ENCODE measurements around the gene CLRN2. TPM values are rescaled to one million over a fixed set of nuclear protein-coding genes. Genes with fewer than 3 reads are reported as not detected.

The CLRN2 gene
- total RNA-seq, 1 donor from 2014 or later = not detected

- peaks cover 49 to 68% of the 10 kb centered on the region in 2 donors for H3K36me3 ChIP-seq
- no peak overlapping the region for H3K4me3 ChIP-seq
- DNase-seq (ENCODE audit: low spot score in 2 of 2) = no peak
- H3K27me3 ChIP-seq = no peaks in the 10 kb centered on the region
- TF ChIP-seq CTCF (IDR thresholded peaks at IDR 0.05) = no peak
- no peak overlapping the region for H3K27ac ChIP-seq
- intact Hi-C loops (cut with DNase I) = no loop called here
- no peaks in the 10 kb centered on the region for H3K9me3 ChIP-seq
- no peaks in the 10 kb centered on the region for H3K4me1 ChIP-seq
These were observed 25.2 kb upstream of the CLRN2 start for GRCh38 chr4:17489721-17490120.

GRCh38 chr4:17490575-17491059 is 24.3 kb upstream of the CLRN2 start:
- no peak for DNase-seq (ENCODE audit: low spot score in 2 of 2)
- Histone ChIP-seq H3K27me3 (no peaks in the 10 kb centered on the region), H3K4me1 (no peaks in the 10 kb centered on the region), H3K36me3 (peaks cover 48 to 70% of the 10 kb centered on the region in 2 donors), H3K9me3 (no peaks in the 10 kb centered on the region), H3K4me3 (no peak overlapping the region), H3K27ac (no peak overlapping the region)
- TF ChIP-seq CTCF (IDR thresholded peaks at IDR 0.05) = no peak
- intact Hi-C loops (cut with DNase I) = no loop called here

- intact Hi-C loops (cut with DNase I) = no loop called here
- Histone ChIP-seq H3K4me3 (no peak overlapping the region), H3K27me3 (no peaks in the 10 kb centered on the region), H3K9me3 (no peaks in the 10 kb centered on the region), H3K27ac (no peak overlapping the region), H3K36me3 (peaks cover 46 to 67% of the 10 kb centered on the region in 2 donors), H3K4me1 (no peaks in the 10 kb centered on the region)
- DNase-seq (ENCODE audit: low spot score in 2 of 2) = no peak
- TF ChIP-seq CTCF (IDR thresholded peaks at IDR 0.05) = no peak
These were observed 23.8 kb upstream of the CLRN2 start for GRCh38 chr4:17491196-17491595.

GRCh38 chr4:17492058-17492741 is 22.8 kb upstream of the CLRN2 start:
- intact Hi-C loops (cut with DNase I) = no loop called here
- Histone ChIP-seq H3K4me3 (no peak overlapping the region), H3K9me3 (no peaks in the 10 kb centered on the region), H3K27me3 (no peaks in the 10 kb centered on the region), H3K27ac (no peak overlapping the region), H3K4me1 (no peaks in the 10 kb centered on the region), H3K36me3 (peaks cover 37 to 64% of the 10 kb centered on the region in 2 donors)
- DNase-seq (ENCODE audit: low spot score in 2 of 2) = no peak
- TF ChIP-seq CTCF (IDR thresholded peaks at IDR 0.05) = no peak

- intact Hi-C loops (cut with DNase I) = no loop called here
- no peak for TF ChIP-seq CTCF (IDR thresholded peaks at IDR 0.05)
- Histone ChIP-seq H3K9me3 (no peaks in the 10 kb centered on the region), H3K4me3 (no peak overlapping the region), H3K4me1 (no peaks in the 10 kb centered on the region), H3K27ac (no peak overlapping the region), H3K36me3 (peaks cover 32 to 63% of the 10 kb centered on the region in 2 donors), H3K27me3 (no peaks in the 10 kb centered on the region)
- DNase-seq (ENCODE audit: low spot score in 2 of 2) = no peak
These were observed 22.1 kb upstream of the CLRN2 start for GRCh38 chr4:17492876-17493275.
